Vein endothelial cell (primary cell): Measurements from ENCODE around the gene TEN1. TPM values are rescaled to one million over a fixed set of nuclear protein-coding genes. Genes with fewer than 3 reads are reported as not detected.

ENCODE experiments used
- total RNA-seq: library from RNA; depleted of rRNA; stranded (reverse); fragments of >200 nt; gene quantifications from 2 replicates; pipeline ENCODE4 v1.2.3, GENCODE V29; 2012

TEN1 gene, protein sequence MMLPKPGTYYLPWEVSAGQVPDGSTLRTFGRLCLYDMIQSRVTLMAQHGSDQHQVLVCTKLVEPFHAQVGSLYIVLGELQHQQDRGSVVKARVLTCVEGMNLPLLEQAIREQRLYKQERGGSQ
- 18.7 and 21.6 TPM in 2 replicates for total RNA-seq

DNA sequence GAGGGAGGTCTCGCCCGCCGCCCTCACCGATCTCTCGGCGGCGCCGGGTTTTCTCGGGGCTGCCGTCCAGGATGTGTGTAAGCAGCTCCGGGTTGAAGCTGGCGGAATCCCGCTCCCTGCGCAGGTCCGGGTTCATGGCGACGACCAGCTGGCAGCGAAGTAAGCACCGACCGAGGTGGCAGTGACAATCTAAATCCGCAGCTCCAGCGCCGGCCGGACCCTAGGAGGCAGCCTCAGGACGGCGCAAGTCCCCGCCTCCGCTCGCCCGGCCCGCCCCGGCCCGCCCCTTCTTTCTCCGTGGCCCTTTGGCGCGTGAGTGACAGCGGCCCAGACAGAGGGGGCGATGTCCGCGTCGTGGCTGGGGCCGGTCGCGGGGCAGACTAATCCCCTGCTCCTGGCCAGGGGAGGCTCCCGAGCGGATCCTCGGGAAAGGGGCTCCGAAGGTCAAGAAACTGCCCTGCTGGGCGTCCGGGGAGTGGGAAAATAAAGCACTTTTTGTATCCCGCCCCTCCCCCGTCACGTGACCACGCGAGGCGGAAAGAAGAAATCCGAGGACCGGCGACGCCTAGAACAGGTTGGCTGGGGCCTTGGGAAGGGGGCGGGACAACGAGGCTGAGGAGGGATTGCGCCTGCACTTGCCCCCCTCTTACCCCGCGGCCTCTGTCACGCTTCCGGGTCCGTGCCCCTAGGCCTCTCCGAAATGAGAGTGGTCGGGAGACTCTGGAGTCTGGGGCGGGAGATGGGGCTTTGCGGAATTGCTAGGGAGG lies at the start of gene TEN1, which contains the start of gene ACOX1:
Gene TEN1 (plus strand): TSS at position 303 of the 767 bp plus-strand sequence. CDS start 6,953 bp downstream, outside the sequence.
Gene ACOX1 (minus strand): TSS at position 229 of the 767 bp plus-strand sequence. CDS start 93 bp downstream, at position 136.

GRCh38 chr17:75940727-75941441 lies 38.2 kb upstream of the TEN1 start, which contains the start of gene FBF1:
FBF1 (minus strand) TSS chr17:75941042; CDS start chr17:75938149, 2,893 bp downstream.

GRCh38 chr17:76000755-76001521 lies 21.9 kb downstream of the TEN1 start, which contains the start of gene CDK3:
CDK3 (plus strand) TSS chr17:76000855; CDS start chr17:76001426, 571 bp downstream.

DNA sequence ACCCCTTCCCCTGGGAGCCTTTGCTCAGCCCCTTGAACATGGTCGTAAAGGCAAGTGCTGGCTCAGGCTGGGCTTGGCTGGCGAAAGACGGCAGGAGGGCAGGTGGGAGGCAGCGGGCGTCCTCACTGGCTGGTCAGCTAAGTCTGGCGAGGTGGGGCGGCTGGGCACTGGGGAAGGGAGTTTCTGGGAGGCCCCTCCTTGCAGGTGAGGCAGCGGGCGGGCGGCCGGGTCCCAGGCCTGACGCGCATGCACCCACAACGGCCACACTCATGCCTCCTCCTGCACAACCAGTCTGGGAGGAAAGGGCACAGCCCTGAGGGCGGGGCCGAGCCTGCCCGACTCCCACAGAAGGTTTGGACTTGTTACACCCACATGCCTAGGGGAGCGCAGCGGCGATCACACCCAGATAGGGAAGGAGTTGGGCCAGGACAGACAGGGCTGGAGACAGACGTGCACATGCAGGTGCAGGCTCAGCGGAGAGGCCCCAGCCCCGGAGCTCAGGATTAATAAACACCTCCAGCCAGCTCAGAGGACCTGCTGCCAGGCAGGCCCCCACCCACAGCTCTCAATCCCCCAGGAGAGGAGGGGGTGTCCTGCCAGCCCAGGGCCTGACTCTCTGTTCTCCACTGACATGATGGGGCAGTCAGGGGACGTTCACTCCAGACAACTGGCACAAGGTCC lies 48.3 kb downstream of the TEN1 start, which contains the start of gene EVPL:
Gene EVPL (minus strand): TSS at position 148 of the 681 bp plus-strand sequence. CDS start 108 bp downstream, at position 40.

Other genes with a start within 250 kb of the TEN1 start
- 50.5 and 65.7 TPM in 2 replicates for gene GALK1, start 214.0 kb upstream of the TEN1 start, total RNA-seq
- gene UNK, start 194.4 kb upstream of the TEN1 start, total RNA-seq: 17.9 and 19.6 TPM in 2 replicates
- gene UNC13D, start 134.8 kb upstream of the TEN1 start, total RNA-seq: 0.76 and 3.9 TPM in 2 replicates
- gene WBP2, start 123.9 kb upstream of the TEN1 start, total RNA-seq: 28.4 and 51.6 TPM in 2 replicates
- 61.9 and 66.6 TPM in 2 replicates for gene TRIM47, start 100.7 kb upstream of the TEN1 start, total RNA-seq
- gene TRIM65, start 82.3 kb upstream of the TEN1 start, total RNA-seq: 30.4 and 35.6 TPM in 2 replicates
- 41.0 and 42.8 TPM in 2 replicates for gene MRPL38, start 74.4 kb upstream of the TEN1 start, total RNA-seq
- 5.5 and 7.2 TPM in 2 replicates for gene FBF1, start 38.2 kb upstream of the TEN1 start, total RNA-seq
- gene ACOX1, start 74 bp upstream of the TEN1 start, total RNA-seq: 57.5 and 70.3 TPM in 2 replicates
- gene CDK3, start 21.6 kb downstream of the TEN1 start, total RNA-seq: 0.33 and 1.5 TPM in 2 replicates
- gene EVPL, start 48.1 kb downstream of the TEN1 start, total RNA-seq: not detected in 2 replicates
- 29.4 and 33.4 TPM in 2 replicates for gene SRP68, start 93.3 kb downstream of the TEN1 start, total RNA-seq
- gene GALR2, start 95.5 kb downstream of the TEN1 start, total RNA-seq: not detected in 2 replicates
- not detected in 2 replicates for gene ZACN, start 99.9 kb downstream of the TEN1 start, total RNA-seq
- 102 and 107 TPM in 2 replicates for gene EXOC7, start 124.5 kb downstream of the TEN1 start, total RNA-seq
- gene FOXJ1, start 162.0 kb downstream of the TEN1 start, total RNA-seq: not detected in 2 replicates